Stomach smooth muscle (tissue), 2 donors: Measurements from ENCODE around the gene TAB2.

Source experiments
- H3K27ac ChIP-seq: one replicate; pipeline ENCODE4 v1.7.0; 2013; ENCODE audit warnings: mild to moderate bottlenecking, low read length, inconsistent platforms
- H3K27me3 ChIP-seq, 2 donors: one replicate each; pipeline ENCODE4 v1.7.0; 2013; ENCODE audit warnings: low read length in 2 of 2; ENCODE audit not compliant: insufficient read depth in 2 of 2, control insufficient read depth in 1 of 2
- H3K36me3 ChIP-seq, 2 donors: one replicate each; pipeline ENCODE4 v1.7.0; 2013; ENCODE audit warnings: low read length in 2 of 2; ENCODE audit not compliant: control insufficient read depth in 2 of 2, insufficient read depth in 2 of 2
- H3K4me1 ChIP-seq: one replicate; pipeline ENCODE4 v1.7.0; 2013; ENCODE audit warnings: low read length; ENCODE audit not compliant: control insufficient read depth, insufficient read depth
- H3K4me3 ChIP-seq, 2 donors: one replicate each; pipeline ENCODE4 v1.7.0; 2013; ENCODE audit warnings: low read length in 2 of 2
- H3K9ac ChIP-seq, 2 donors: one replicate each; pipeline ENCODE4 v1.7.0; 2013; ENCODE audit warnings: low read length in 2 of 2, mild to moderate bottlenecking in 1 of 2
- H3K9me3 ChIP-seq, 2 donors: one replicate each; pipeline ENCODE4 v1.7.0; 2013; ENCODE audit warnings: low read length in 2 of 2; ENCODE audit not compliant: control insufficient read depth in 2 of 2
- donor health status: healthy.
- donor health status: Pancreatic carcinoma.

The TAB2 gene

GRCh38 chr6:149410557-149410956, 93.0 kb downstream of the TAB2 start:
- Histone ChIP-seq H3K4me1 (no peaks in the 10 kb centered on the region), H3K27ac (no peak overlapping the region), H3K9ac (no peak overlapping the region), H3K36me3 (peaks cover 2 to 9% of the 10 kb centered on the region in 2 donors), H3K9me3 (no peaks in the 10 kb centered on the region), H3K27me3 (no peaks in the 10 kb centered on the region), H3K4me3 (no peak overlapping the region)

- Histone ChIP-seq H3K9me3 (no peaks in the 10 kb centered on the region), H3K36me3 (peaks cover 2 to 9% of the 10 kb centered on the region in 2 donors), H3K4me3 (no peak overlapping the region), H3K27me3 (no peaks in the 10 kb centered on the region), H3K27ac (no peak overlapping the region), H3K9ac (no peak overlapping the region), H3K4me1 (no peaks in the 10 kb centered on the region)
Observed at GRCh38 chr6:149414009-149414408, 96.5 kb downstream of the TAB2 start.

GRCh38 chr6:149414821-149415220, 97.3 kb downstream of the TAB2 start:
- peaks cover 0 to 4% of the 10 kb centered on the region in 2 donors for H3K36me3 ChIP-seq
- H3K27me3 ChIP-seq: no peaks in the 10 kb centered on the region
- no peak overlapping the region for H3K9ac ChIP-seq
- no peaks in the 10 kb centered on the region for H3K4me1 ChIP-seq
- H3K9me3 ChIP-seq: no peaks in the 10 kb centered on the region
- no peak overlapping the region for H3K27ac ChIP-seq
- H3K4me3 ChIP-seq: no peak overlapping the region

GRCh38 chr6:149419696-149420404, 102.3 kb downstream of the TAB2 start:
- H3K4me1 ChIP-seq: peaks cover 5% of the 10 kb centered on the region
- H3K36me3 ChIP-seq: no peaks in the 10 kb centered on the region
- no peak overlapping the region for H3K4me3 ChIP-seq
- H3K27ac ChIP-seq: no peak overlapping the region
- H3K9me3 ChIP-seq: no peaks in the 10 kb centered on the region
- H3K9ac ChIP-seq: no peak overlapping the region
- H3K27me3 ChIP-seq: no peaks in the 10 kb centered on the region

- no peaks in the 10 kb centered on the region for H3K36me3 ChIP-seq
- H3K9me3 ChIP-seq: no peaks in the 10 kb centered on the region
- H3K4me1 ChIP-seq: peaks cover 5% of the 10 kb centered on the region
- H3K27me3 ChIP-seq: no peaks in the 10 kb centered on the region
- H3K4me3 ChIP-seq: no peak overlapping the region
- H3K9ac ChIP-seq: no peak overlapping the region
- no peak overlapping the region for H3K27ac ChIP-seq
Observed at GRCh38 chr6:149421132-149421531, 103.6 kb downstream of the TAB2 start.

GRCh38 chr6:149422581-149422980, 105.1 kb downstream of the TAB2 start:
- Histone ChIP-seq H3K4me1 (peaks cover 5% of the 10 kb centered on the region), H3K9ac (no peak overlapping the region), H3K27ac (no peak overlapping the region), H3K36me3 (no peaks in the 10 kb centered on the region), H3K27me3 (no peaks in the 10 kb centered on the region), H3K4me3 (no peak overlapping the region), H3K9me3 (no peaks in the 10 kb centered on the region)

- Histone ChIP-seq H3K4me3 (peak overlapping the region in 1 of 2 donors; percentile 44), H3K36me3 (no peaks in the 10 kb centered on the region), H3K9ac (no peak overlapping the region), H3K4me1 (peaks cover 5% of the 10 kb centered on the region), H3K9me3 (no peaks in the 10 kb centered on the region), H3K27me3 (no peaks in the 10 kb centered on the region), H3K27ac (no peak overlapping the region)
Observed at GRCh38 chr6:149423964-149424440, 106.5 kb downstream of the TAB2 start.

GRCh38 chr6:149425224-149425623, 107.7 kb downstream of the TAB2 start:
- peaks cover 5% of the 10 kb centered on the region for H3K4me1 ChIP-seq
- H3K27ac ChIP-seq: no peak overlapping the region
- no peaks in the 10 kb centered on the region for H3K27me3 ChIP-seq
- no peaks in the 10 kb centered on the region for H3K36me3 ChIP-seq
- no peak overlapping the region for H3K9ac ChIP-seq
- H3K4me3 ChIP-seq: no peak overlapping the region
- no peaks in the 10 kb centered on the region for H3K9me3 ChIP-seq

GRCh38 chr6:149425754-149426153, 108.2 kb downstream of the TAB2 start:
- Histone ChIP-seq H3K4me1 (peaks cover 5% of the 10 kb centered on the region), H3K9me3 (no peaks in the 10 kb centered on the region), H3K27ac (no peak overlapping the region), H3K9ac (no peak overlapping the region), H3K4me3 (no peak overlapping the region), H3K27me3 (no peaks in the 10 kb centered on the region), H3K36me3 (no peaks in the 10 kb centered on the region)

GRCh38 chr6:149428606-149429005, 111.1 kb downstream of the TAB2 start:
- H3K27me3 ChIP-seq: no peaks in the 10 kb centered on the region
- H3K4me1 ChIP-seq: peaks cover 3% of the 10 kb centered on the region
- H3K9ac ChIP-seq: no peak overlapping the region
- H3K4me3 ChIP-seq: no peak overlapping the region
- no peaks in the 10 kb centered on the region for H3K9me3 ChIP-seq
- no peaks in the 10 kb centered on the region for H3K36me3 ChIP-seq
- no peak overlapping the region for H3K27ac ChIP-seq
